ENCODE data around the gene SMPD3.
"Not testable (repeated sequence)": the region's sequence is repeated elsewhere in the genome, so short reads cannot be mapped to it uniquely, and the experiment has no call there.

Gene SMPD3

GRCh38 chr16:68448360-68448970 is at the start of gene SMPD3:
Gene SMPD3, minus strand, starts transcription at chr16:68448508. Its CDS starts 76,327 bp downstream, at chr16:68372181.
- Histone ChIP-seq H4K20me1 (ENCODE audit: insufficient read depth, low read length, poor library complexity, severe bottlenecking) (no peaks in the 10 kb centered on the region), H3K9me3 (ENCODE audit: insufficient read depth, low read depth, low read length) (no peaks in the 10 kb centered on the region), H3K9me2 (replicated peaks; ENCODE audit: low read depth, low read length) (no peaks in the 10 kb centered on the region), H3K4me3 (ENCODE audit: low read length, poor library complexity, severe bottlenecking) (no peak within 1 kb of the TSS), H3K36me3 (ENCODE audit: insufficient read depth, low read length) (no peaks in the 10 kb centered on the region), H3K4me1 (ENCODE audit: insufficient read depth, low read length, poor library complexity, severe bottlenecking) (no peaks in the 10 kb centered on the region), H3K9ac (ENCODE audit: low read depth, low read length, poor library complexity, severe bottlenecking) (no peak within 1 kb of the TSS), H3K27me3 (ENCODE audit: insufficient read depth, low read length, poor library complexity, severe bottlenecking) (no peaks in the 10 kb centered on the region), H2AFZ (ENCODE audit: low read length) (no peak within 1 kb of the TSS), H3K4me2 (ENCODE audit: low read depth, low read length, poor library complexity, severe bottlenecking) (no peak within 1 kb of the TSS), H3F3A (ENCODE audit: low read depth) (no peaks in the 10 kb centered on the region), H3K79me2 (ENCODE audit: insufficient read depth, low read length) (no peaks in the 10 kb centered on the region)
- no peak for TF ChIP-seq CTCF (conservative IDR thresholded peaks at IDR 0.05; ENCODE audit: low read length)
- TF ChIP-seq EZH2phosphoT487 (IDR thresholded peaks at IDR 0.05; ENCODE audit: borderline replicate concordance): no peak

DNA sequence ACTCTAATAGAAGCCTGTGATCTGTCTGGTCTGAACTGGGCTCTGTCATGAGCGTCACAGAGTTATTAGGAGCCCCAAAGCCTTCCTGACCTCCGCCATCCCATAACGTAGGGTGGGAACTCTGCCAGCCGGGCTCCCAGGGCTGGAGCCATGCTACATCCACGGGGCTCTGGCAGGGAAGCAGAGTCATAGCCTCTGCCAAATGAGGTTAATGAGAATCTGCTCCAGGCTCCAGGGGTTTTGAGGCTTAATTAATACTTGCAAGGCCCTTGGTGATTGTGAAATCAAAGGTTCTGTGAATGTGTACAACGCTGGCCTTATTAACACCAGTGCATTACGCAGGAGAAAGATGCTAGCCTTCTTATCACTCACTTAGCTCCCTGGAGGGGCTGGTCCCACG is 48.4 kb upstream of the SMPD3 start:
- Histone ChIP-seq H3K9me2 (replicated peaks; ENCODE audit: low read depth, low read length) (no peaks in the 10 kb centered on the region), H3F3A (ENCODE audit: low read depth) (no peaks in the 10 kb centered on the region), H3K9me3 (ENCODE audit: insufficient read depth, low read depth, low read length) (no peaks in the 10 kb centered on the region), H3K4me2 (ENCODE audit: low read depth, low read length, poor library complexity, severe bottlenecking) (no peak overlapping the region), H3K9ac (ENCODE audit: low read depth, low read length, poor library complexity, severe bottlenecking) (no peak overlapping the region), H3K36me3 (ENCODE audit: insufficient read depth, low read length) (no peaks in the 10 kb centered on the region), H3K79me2 (ENCODE audit: insufficient read depth, low read length) (no peaks in the 10 kb centered on the region), H3K4me1 (ENCODE audit: insufficient read depth, low read length, poor library complexity, severe bottlenecking) (no peaks in the 10 kb centered on the region), H4K20me1 (ENCODE audit: insufficient read depth, low read length, poor library complexity, severe bottlenecking) (no peaks in the 10 kb centered on the region), H2AFZ (ENCODE audit: low read length) (no peak overlapping the region), H3K4me3 (ENCODE audit: low read length, poor library complexity, severe bottlenecking) (no peak overlapping the region), H3K27me3 (ENCODE audit: insufficient read depth, low read length, poor library complexity, severe bottlenecking) (no peaks in the 10 kb centered on the region)
- no peak for TF ChIP-seq EZH2phosphoT487 (IDR thresholded peaks at IDR 0.05; ENCODE audit: borderline replicate concordance)
- no peak for TF ChIP-seq CTCF (conservative IDR thresholded peaks at IDR 0.05; ENCODE audit: low read length)

DNA sequence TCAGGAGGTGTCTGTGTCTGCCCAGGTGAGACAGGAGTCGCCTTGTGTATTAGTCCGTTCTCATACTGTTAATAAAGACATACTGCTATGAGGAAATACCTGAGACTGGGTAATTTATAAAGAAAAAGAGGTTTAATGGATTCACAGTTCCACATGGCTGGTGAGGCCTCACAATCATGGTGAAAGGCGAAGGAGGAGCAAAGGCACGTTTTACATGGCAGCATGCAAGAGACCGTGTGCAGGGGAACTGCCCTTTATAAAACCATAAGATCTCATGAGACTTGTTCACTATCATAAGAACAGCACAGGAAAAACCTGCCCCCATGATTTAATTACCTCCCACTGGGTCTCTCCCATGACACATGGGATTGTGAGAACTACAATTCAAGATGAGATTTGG is 46.0 kb upstream of the SMPD3 start:
- not testable (repeated sequence) for H3K4me2 ChIP-seq (ENCODE audit: low read depth, low read length, poor library complexity, severe bottlenecking); H3K9me2 ChIP-seq (replicated peaks; ENCODE audit: low read depth, low read length); H4K20me1 ChIP-seq (ENCODE audit: insufficient read depth, low read length, poor library complexity, severe bottlenecking); H3K4me1 ChIP-seq (ENCODE audit: insufficient read depth, low read length, poor library complexity, severe bottlenecking); H3K4me3 ChIP-seq (ENCODE audit: low read length, poor library complexity, severe bottlenecking); H3K79me2 ChIP-seq (ENCODE audit: insufficient read depth, low read length); H3F3A ChIP-seq (ENCODE audit: low read depth); H3K36me3 ChIP-seq (ENCODE audit: insufficient read depth, low read length); H3K27me3 ChIP-seq (ENCODE audit: insufficient read depth, low read length, poor library complexity, severe bottlenecking); H2AFZ ChIP-seq (ENCODE audit: low read length); H3K9ac ChIP-seq (ENCODE audit: low read depth, low read length, poor library complexity, severe bottlenecking); H3K9me3 ChIP-seq (ENCODE audit: insufficient read depth, low read depth, low read length)

DNA sequence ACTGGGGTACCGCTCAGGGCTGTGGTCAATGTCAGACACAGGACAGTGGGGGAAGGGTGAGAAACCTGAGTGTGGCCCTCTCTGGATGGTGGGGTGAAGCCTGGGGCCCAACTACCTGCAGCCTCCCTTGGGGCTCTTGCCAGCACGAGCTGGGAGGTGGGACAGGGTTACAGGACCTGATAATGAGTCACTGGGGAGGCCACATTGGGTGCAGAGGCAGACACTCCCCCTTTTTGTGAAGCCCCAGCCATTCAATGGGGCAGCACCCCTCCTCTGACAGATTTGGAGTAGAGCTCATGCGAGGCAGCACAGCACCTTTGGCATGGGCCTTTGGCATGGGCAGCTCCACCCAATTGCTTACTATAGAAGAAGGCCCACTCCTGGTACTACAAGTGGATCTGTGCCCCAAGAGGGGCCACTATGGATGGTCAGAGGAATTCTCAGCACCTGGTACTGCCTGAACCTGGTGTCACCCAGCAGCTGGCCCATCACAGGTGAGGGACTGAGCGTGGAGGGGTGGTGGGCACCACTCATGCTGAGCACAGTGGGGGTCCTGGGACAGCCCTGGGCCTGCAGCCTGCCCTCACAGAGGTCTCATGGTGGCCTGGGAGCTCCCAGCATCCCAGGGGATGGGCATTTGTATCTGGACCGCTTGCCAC is 45.2 kb upstream of the SMPD3 start:
- H3K36me3 ChIP-seq (ENCODE audit: insufficient read depth, low read length): no peaks in the 10 kb centered on the region
- H3K9me3 ChIP-seq (ENCODE audit: insufficient read depth, low read depth, low read length): no peaks in the 10 kb centered on the region
- no peaks in the 10 kb centered on the region for H3K4me1 ChIP-seq (ENCODE audit: insufficient read depth, low read length, poor library complexity, severe bottlenecking)
- TF ChIP-seq EZH2phosphoT487 (IDR thresholded peaks at IDR 0.05; ENCODE audit: borderline replicate concordance): no peak
- no peak for TF ChIP-seq CTCF (conservative IDR thresholded peaks at IDR 0.05; ENCODE audit: low read length)
- no peaks in the 10 kb centered on the region for H3K27me3 ChIP-seq (ENCODE audit: insufficient read depth, low read length, poor library complexity, severe bottlenecking)
- no peaks in the 10 kb centered on the region for H3F3A ChIP-seq (ENCODE audit: low read depth)
- H3K79me2 ChIP-seq (ENCODE audit: insufficient read depth, low read length): no peaks in the 10 kb centered on the region
- no peak overlapping the region for H3K4me2 ChIP-seq (ENCODE audit: low read depth, low read length, poor library complexity, severe bottlenecking)
- H2AFZ ChIP-seq (ENCODE audit: low read length): no peak overlapping the region
- H3K9me2 ChIP-seq (replicated peaks; ENCODE audit: low read depth, low read length): no peaks in the 10 kb centered on the region
- H4K20me1 ChIP-seq (ENCODE audit: insufficient read depth, low read length, poor library complexity, severe bottlenecking): no peaks in the 10 kb centered on the region
- H3K9ac ChIP-seq (ENCODE audit: low read depth, low read length, poor library complexity, severe bottlenecking): no peak overlapping the region
- H3K4me3 ChIP-seq (ENCODE audit: low read length, poor library complexity, severe bottlenecking): no peak overlapping the region

Data from Loucy (cell line).